SK-N-MC (cell line): ENCODE data around the gene UBL5.

Source experiments
- EZH2 ChIP-seq: fragments of 200-600 bp; sonication (generic); IDR thresholded peaks from one replicate; pipeline ENCODE4 v1.6.1; 2017; ENCODE audit warnings: antibody characterized with exemption
- POLR2AphosphoS5 ChIP-seq: IDR thresholded peaks from 2 replicates; pipeline ENCODE4 v1.6.1; 2012; ENCODE audit warnings: mild to moderate bottlenecking, low read depth, low read length, borderline replicate concordance

DNA sequence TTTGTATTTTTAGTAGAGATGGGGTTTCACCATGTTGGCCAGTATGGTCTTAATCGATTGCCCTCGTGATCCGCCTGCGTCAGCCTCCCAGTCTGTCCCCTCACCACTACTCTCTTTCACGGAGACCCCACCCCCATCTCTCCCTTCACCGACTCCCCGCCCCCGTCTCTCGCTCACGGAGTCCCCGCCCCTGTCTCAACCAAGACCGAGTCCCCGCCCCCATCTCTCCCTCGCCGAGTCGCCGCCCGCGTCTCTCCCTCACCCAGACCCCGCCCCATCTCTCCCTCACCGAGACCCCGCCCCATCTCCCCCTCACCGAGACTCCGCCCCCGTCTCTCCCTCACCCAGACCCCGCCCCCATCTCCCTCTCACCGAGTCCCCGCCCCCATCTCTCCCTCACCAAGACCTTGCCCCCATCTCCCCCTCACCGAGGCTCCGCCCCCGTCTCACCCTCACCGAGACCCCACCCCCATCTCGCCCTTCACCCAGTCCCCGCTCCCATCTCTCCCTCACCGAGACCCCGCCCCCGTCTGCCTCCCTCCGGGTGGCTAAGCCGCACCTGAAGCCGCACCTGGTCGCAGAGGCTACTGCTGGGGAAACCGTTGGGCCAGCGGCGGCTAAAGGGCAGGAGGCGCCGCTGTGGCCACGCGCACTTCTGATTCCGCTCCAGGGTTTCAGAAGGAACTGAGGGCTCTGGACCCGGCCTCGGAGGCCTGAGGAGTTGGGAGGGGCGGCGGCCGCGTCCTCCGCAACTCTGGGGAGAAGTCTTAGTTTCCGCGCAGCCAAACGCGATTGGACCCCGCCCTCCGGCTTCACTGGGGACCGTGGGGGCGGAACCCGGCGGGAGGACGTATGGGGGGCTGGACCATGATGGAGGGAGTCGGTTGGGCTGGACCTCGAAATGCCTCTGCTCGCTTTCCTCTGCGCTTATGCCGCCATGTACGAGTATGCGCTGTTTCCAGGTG is 42.1 kb upstream of the UBL5 start:
- TF ChIP-seq EZH2 (no peak), POLR2AphosphoS5 (no peak)
